DND-41 (cell line): ENCODE measurements around the gene GLYATL3.
A peak's percentile ranks its signal among the peaks of the same experiment; 100 is the strongest.
"Not testable (repeated sequence)": the region's sequence is repeated elsewhere in the genome, so short reads cannot be mapped to it uniquely, and the experiment has no call there.

Source experiments
- ATAC-seq: fragments of 200-7000 bp; cut with Tn5 transposase; 3 replicates; pipeline ENCODE4 v1.9.1; 2021; ENCODE audit warnings: low read depth; ENCODE audit not compliant: insufficient read depth
- DNase-seq: peaks from one replicate; pipeline ENCODE4 v3.0.0-alpha.2; 2020
- H2AFZ ChIP-seq: 2 replicates; pipeline ENCODE4 v1.6.0; 2012; ENCODE audit warnings: low read depth, low read length
- H3K27ac ChIP-seq: 2 replicates; pipeline ENCODE4 v1.5.1; 2012; ENCODE audit warnings: low read length, inconsistent platforms
- H3K27me3 ChIP-seq: fragments of 200-600 bp; sonication (generic); 2 replicates; pipeline ENCODE4 v1.6.0; 2012; ENCODE audit warnings: low read length, mild to moderate bottlenecking, inconsistent platforms; ENCODE audit not compliant: insufficient read depth, poor library complexity
- H3K36me3 ChIP-seq: 2 replicates; pipeline ENCODE4 v1.5.1; 2012; ENCODE audit warnings: low read length, inconsistent platforms; ENCODE audit not compliant: insufficient read depth
- H3K4me1 ChIP-seq: 2 replicates; pipeline ENCODE4 v1.5.1; 2012; ENCODE audit warnings: mild to moderate bottlenecking, low read length; ENCODE audit not compliant: insufficient read depth
- H3K4me2 ChIP-seq: 2 replicates; pipeline ENCODE4 v1.6.0; 2012; ENCODE audit warnings: mild to moderate bottlenecking, moderate library complexity, low read length, inconsistent platforms; ENCODE audit not compliant: insufficient read depth
- H3K4me3 ChIP-seq, 2 experiments: fragments of 200-600 bp in 1 of 2; shearing (Covaris generic) in 1 of 2; 2 replicates each; pipeline ENCODE4 v1.5.1; 2012 to 2016; ENCODE audit warnings: inconsistent platforms in 2 of 2, low read length in 2 of 2, mild to moderate bottlenecking in 2 of 2, low read depth in 1 of 2, moderate library complexity in 1 of 2
- H3K79me2 ChIP-seq: 2 replicates; pipeline ENCODE4 v1.6.0; 2012; ENCODE audit warnings: low read length, inconsistent platforms; ENCODE audit not compliant: insufficient read depth
- H3K9ac ChIP-seq: 2 replicates; pipeline ENCODE4 v1.6.0; 2012; ENCODE audit warnings: low read depth, mild to moderate bottlenecking, inconsistent platforms, low read length, moderate library complexity
- H3K9me3 ChIP-seq: 2 replicates; pipeline ENCODE4 v1.5.1; 2012; ENCODE audit warnings: low read length, moderate library complexity, mild to moderate bottlenecking, inconsistent platforms; ENCODE audit not compliant: insufficient read depth, severe bottlenecking
- H4K20me1 ChIP-seq: 2 replicates; pipeline ENCODE4 v1.6.0; 2012; ENCODE audit warnings: low read length; ENCODE audit not compliant: insufficient read depth
- EZH2 ChIP-seq: IDR thresholded peaks from 3 replicates; pipeline ENCODE4 v1.6.1; 2012; ENCODE audit warnings: borderline replicate concordance, low read depth, mild to moderate bottlenecking, moderate library complexity, low read length, inconsistent platforms; ENCODE audit not compliant: severe bottlenecking
- TF ChIP-seq, protein P1 (sequence below): IDR thresholded peaks from 2 replicates; pipeline ENCODE4 v1.5.1; 2012; ENCODE audit warnings: borderline replicate concordance, low read length, moderate library complexity, mild to moderate bottlenecking; ENCODE audit not compliant: poor library complexity, severe bottlenecking; ENCODE audit errors: extremely low read depth

GLYATL3 gene

DNA sequence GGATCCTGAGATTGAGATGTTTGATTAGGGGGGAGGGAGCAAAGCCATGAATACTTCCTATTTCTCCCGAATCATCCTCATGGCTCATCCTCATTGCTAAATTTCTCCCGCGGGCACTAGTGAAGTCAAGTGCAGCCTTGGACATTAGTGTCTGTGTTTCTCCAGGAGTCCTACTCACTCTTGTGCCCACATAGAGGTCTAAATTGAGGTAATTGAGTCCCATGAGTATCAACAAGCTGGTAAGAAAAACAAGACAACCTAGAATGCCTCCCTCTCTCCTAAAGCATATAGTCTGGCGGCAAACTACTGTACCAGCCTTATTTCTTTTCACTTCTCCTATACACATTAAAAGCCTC lies 36.1 kb upstream of the GLYATL3 start:
- Histone ChIP-seq H3K27ac (peak overlapping the region; percentile 89), H3K79me2 (peaks cover 89% of the 10 kb centered on the region), H3K4me2 (peak overlapping the region; percentile 82), H3K9ac (peak overlapping the region; percentile 76), H3K4me3 (peak overlapping the region; percentile 89 to 93), H3K9me3 (no peaks in the 10 kb centered on the region), H2AFZ (peak overlapping the region; percentile 92), H3K36me3 (peaks cover 8% of the 10 kb centered on the region; the same call in 1 of the 2 replicates), H3K4me1 (peaks cover 49% of the 10 kb centered on the region), H4K20me1 (peaks cover 11% of the 10 kb centered on the region), H3K27me3 (no peaks in the 10 kb centered on the region)
- ATAC-seq (peak; percentile 7; the same call in 2 of the 3 replicates), DNase-seq (no peak)
- TF ChIP-seq EZH2: no peak
- TF ChIP-seq, protein P1, sequence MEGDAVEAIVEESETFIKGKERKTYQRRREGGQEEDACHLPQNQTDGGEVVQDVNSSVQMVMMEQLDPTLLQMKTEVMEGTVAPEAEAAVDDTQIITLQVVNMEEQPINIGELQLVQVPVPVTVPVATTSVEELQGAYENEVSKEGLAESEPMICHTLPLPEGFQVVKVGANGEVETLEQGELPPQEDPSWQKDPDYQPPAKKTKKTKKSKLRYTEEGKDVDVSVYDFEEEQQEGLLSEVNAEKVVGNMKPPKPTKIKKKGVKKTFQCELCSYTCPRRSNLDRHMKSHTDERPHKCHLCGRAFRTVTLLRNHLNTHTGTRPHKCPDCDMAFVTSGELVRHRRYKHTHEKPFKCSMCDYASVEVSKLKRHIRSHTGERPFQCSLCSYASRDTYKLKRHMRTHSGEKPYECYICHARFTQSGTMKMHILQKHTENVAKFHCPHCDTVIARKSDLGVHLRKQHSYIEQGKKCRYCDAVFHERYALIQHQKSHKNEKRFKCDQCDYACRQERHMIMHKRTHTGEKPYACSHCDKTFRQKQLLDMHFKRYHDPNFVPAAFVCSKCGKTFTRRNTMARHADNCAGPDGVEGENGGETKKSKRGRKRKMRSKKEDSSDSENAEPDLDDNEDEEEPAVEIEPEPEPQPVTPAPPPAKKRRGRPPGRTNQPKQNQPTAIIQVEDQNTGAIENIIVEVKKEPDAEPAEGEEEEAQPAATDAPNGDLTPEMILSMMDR: no peak

DNA sequence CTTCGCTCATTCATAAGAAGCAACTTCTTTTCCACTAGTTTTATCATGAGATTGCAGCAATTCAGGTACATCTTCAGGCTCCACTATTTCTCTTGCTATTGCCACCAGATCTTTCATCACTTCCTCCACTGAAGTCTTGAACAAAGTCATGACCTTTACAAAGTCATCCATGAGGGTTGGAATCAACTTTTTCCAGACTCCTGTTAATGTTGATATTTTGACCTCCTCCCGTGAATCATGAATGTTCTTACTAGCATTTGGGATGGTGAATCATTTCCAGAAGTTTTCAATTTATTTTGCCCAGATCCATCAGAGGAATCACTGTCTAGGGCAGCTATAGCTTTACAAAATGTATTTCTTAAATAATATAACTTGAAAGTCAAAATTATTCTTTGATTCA lies 35.0 kb upstream of the GLYATL3 start:
- 0 out of 2 replicates have a peak, but pooled peaks cover 10% of the 10 kb centered on the region for H3K36me3 ChIP-seq
- no peaks in the 10 kb centered on the region for H3K9me3 ChIP-seq
- peak overlapping the region; percentile 76; the same call in 1 of the 2 replicates for H3K9ac ChIP-seq
- H3K4me3 ChIP-seq: peak overlapping the region in 1 of 2 experiments; percentile 93; a peak in 2 of 4 replicates
- TF ChIP-seq, protein P1: no peak
- no peak for TF ChIP-seq EZH2
- ATAC-seq (no peak), DNase-seq (no peak)
- H3K4me2 ChIP-seq: peak overlapping the region; percentile 82
- H2AFZ ChIP-seq: no peak overlapping the region
- no peaks in the 10 kb centered on the region for H3K27me3 ChIP-seq
- no peak overlapping the region for H3K27ac ChIP-seq
- peaks cover 14% of the 10 kb centered on the region for H4K20me1 ChIP-seq
- H3K4me1 ChIP-seq: peaks cover 49% of the 10 kb centered on the region
- H3K79me2 ChIP-seq: peaks cover 98% of the 10 kb centered on the region

DNA sequence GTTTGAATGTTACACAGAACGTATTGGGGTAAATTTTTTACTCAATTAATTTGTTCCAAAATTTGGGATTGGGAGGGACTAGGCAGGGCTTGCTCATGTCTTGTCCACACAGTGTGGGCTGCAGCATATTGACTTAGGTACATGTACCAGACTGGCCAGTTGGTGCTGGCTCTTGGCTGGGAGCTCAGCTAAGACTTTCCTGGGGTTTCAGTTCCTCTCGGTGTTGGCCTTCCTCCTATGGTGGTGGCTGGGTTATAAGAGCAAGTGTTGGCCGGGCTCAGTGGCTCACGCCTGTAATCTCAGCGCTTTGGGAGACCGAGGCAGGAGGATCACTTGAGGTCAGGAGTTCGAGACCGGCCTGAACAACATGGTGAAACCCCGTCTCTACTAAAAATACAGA lies 31.7 kb upstream of the GLYATL3 start:
- Histone ChIP-seq H2AFZ (no peak overlapping the region), H3K9ac (no peak overlapping the region), H3K27ac (no peak overlapping the region), H3K79me2 (peaks cover 74% of the 10 kb centered on the region), H3K4me2 (0 out of 2 replicates have a peak overlapping the region, but pooled peaks have one; percentile 26), H3K4me1 (peaks cover 33% of the 10 kb centered on the region), H3K4me3 (no peak overlapping the region), H3K27me3 (no peaks in the 10 kb centered on the region), H4K20me1 (peaks cover 14% of the 10 kb centered on the region), H3K36me3 (peaks cover 34% of the 10 kb centered on the region; the same call in 1 of the 2 replicates), H3K9me3 (no peaks in the 10 kb centered on the region)
- no peak for ATAC-seq
- no peak for DNase-seq
- TF ChIP-seq, protein P1: no peak
- no peak for TF ChIP-seq EZH2

DNA sequence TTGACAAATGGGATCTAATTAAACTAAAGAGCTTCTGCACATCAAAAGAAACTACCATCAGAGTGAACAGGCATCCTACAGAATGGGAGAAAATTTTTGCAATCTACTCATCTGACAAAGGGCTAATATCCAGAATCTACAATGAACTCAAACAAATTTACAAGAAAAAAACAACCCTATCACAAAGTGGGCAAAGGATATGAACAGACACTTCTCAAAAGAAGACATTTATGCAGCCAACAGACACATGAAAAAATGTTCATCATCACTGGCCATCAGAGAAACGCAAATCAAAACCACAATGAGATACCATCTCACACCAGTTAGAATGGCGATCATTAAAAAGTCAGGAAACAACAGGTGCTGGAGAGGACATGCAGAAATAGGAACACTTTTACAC lies 23.2 kb upstream of the GLYATL3 start:
- not testable (repeated sequence) for H4K20me1 ChIP-seq, H3K27me3 ChIP-seq, H3K4me1 ChIP-seq, H3K79me2 ChIP-seq, H3K9ac ChIP-seq, H3K4me3 ChIP-seq, ATAC-seq, H2AFZ ChIP-seq, H3K27ac ChIP-seq, H3K4me2 ChIP-seq, H3K9me3 ChIP-seq, DNase-seq
- H3K36me3 ChIP-seq: peaks cover 44% of the 10 kb centered on the region
